ENCODE measurements around the gene PLA2R1. TPM values are rescaled to one million over a fixed set of nuclear protein-coding genes. Genes with fewer than 3 reads are reported as not detected.

PLA2R1 gene
- total and polyA plus RNA-seq, 2 donors = 5.1 to 17.9 TPM

DNA sequence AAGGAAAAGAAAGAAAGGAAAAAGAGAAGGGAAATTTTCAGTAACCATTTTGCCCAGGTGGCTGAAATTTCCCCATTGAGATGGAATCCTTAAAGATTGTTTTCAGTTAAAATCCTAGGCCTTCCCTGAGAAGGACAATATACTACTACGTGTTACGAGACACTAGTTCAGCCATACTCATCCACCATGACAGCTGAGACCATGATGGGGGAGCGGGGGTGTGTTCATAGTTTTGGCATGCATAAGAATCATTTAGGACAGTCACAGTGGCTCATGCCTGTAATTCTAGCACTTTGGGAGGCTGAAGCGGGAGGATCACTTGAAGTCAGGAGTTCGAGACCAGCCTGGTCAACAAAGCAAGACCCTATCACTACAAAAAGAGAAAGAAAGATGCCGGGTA, 28.0 kb downstream of the PLA2R1 start:
- Histone ChIP-seq H3K27ac (ENCODE audit: low read depth) (no peak overlapping the region), H3K36me3 (ENCODE audit: insufficient read depth) (no peaks in the 10 kb centered on the region), H3K4me1 (ENCODE audit: insufficient read depth) (no peaks in the 10 kb centered on the region), H3K4me3 (ENCODE audit: low read depth, low read length) (no peak overlapping the region)
- 87% methylated on average over 6 of the region's 6 CpGs for WGBS
- DNase-seq (ENCODE audit: extremely low spot score) = no peak

DNA sequence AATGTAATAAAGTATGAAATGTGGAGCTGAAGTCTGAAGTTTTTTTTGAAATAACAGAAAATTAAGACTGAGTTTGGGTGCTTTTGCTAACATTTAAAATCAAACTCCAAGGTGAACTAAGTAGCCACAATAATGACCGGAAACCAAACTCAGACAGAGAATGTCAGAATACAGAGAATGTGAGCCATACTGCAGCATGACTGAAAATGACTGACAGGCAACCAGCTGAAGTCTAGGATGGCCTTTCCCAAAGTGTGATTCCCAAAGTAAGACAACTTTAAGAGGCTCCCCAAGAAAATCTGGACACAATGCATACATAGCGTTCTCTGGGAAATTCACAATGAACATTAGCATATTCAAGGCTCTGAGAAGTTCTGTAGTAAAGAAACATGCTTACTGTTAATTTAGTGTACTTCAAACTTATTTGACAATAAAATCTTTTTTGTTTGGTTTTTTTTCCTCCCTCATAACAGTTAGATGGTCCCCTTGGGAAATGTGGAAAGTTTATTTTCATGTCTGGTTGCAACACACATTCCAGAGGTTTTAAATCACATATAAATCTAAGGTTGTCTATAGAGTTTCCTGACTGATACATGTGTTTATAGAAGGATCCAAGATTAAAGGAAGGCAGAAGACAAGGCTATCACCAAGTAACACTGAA, 28.6 kb downstream of the PLA2R1 start:
- H3K27ac ChIP-seq (ENCODE audit: low read depth) = no peak overlapping the region
- H3K4me3 ChIP-seq (ENCODE audit: low read depth, low read length) = no peak overlapping the region
- no peaks in the 10 kb centered on the region for H3K36me3 ChIP-seq (ENCODE audit: insufficient read depth)
- H3K4me1 ChIP-seq (ENCODE audit: insufficient read depth) = no peaks in the 10 kb centered on the region
- WGBS = 92% methylated on average over 2 of the region's 2 CpGs
- no peak for DNase-seq (ENCODE audit: extremely low spot score)

DNA sequence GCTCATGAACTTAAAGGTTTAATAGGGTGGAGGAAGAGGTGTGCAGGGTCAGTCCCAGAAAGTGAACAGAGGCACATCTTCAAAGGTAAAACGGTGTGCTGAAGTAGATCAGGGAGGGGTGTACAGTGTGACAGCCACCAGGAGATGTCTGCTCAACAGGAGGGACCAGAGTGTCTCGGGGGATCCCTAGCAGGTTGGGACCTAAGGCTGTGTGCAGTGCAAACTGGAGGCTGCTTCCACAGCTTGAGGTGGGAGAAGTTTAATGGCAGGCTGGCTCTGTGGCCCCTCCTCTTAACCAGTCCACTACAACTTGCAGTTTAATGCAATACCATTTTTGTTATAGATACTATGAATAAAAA, 33.2 kb downstream of the PLA2R1 start:
- H3K27ac ChIP-seq (ENCODE audit: low read depth) = no peak overlapping the region
- 49% methylated on average over 2 of the region's 2 CpGs for WGBS
- no peak for DNase-seq (ENCODE audit: extremely low spot score)

DNA sequence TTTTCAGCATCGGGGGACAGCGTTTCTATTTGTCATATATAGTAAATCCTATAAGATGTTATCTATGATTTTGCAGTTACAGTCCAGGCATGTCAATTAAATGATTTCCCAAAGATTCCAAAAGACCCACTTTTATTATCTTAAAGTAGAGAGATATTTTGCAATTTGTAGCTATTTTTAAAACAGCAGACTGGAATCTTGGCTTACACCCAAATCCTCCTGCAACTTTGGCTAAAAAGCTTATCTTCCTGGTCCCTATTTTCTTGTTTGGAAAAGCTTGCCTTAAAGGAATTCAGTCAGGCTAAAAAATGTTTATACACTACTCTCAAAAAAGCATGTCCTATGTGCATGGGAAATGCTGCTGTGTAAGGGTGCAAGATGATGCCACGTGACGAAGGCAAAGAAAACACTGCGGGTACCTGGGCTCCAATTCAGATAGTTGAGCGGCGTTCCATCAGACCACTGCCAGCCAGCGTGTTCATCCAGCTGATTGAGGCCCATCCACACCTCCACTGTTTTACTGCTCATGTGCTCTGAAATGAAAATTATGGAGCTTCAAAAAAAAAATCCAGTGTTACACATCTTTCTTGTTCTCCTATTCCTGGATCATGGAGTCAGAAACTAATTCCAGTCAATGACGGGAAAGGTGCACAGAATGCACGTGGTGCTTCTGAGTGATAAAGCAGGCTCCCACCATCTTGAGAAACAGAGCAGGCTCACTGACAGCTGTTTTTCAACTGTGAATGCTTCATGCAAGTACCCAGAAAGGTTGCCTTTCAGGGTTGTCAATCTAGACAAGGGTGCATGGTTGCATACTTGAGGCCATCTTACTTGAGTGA, 33.8 kb downstream of the PLA2R1 start:
- Histone ChIP-seq H3K36me3 (ENCODE audit: insufficient read depth) (no peaks in the 10 kb centered on the region), H3K4me3 (ENCODE audit: low read depth, low read length) (no peak overlapping the region), H3K27ac (ENCODE audit: low read depth) (no peak overlapping the region), H3K4me1 (ENCODE audit: insufficient read depth) (no peaks in the 10 kb centered on the region)
- 41% methylated on average over 10 of the region's 10 CpGs for WGBS
- no peak for DNase-seq (ENCODE audit: extremely low spot score)

More for the DNA sequence above, 33.2 kb downstream of the PLA2R1 start:
- H3K4me1 ChIP-seq (ENCODE audit: insufficient read depth) = no peaks in the 10 kb centered on the region
- H3K4me3 ChIP-seq (ENCODE audit: low read depth, low read length) = no peak overlapping the region
- no peaks in the 10 kb centered on the region for H3K36me3 ChIP-seq (ENCODE audit: insufficient read depth)

- 97% methylated on average over 1 of the region's 1 CpG for WGBS
- H3K27ac ChIP-seq (ENCODE audit: low read depth) = no peak overlapping the region
- DNase-seq (ENCODE audit: extremely low spot score) = no peak
Measured at GRCh38 chr2:160022162-160022561, 40.3 kb downstream of the PLA2R1 start.

GRCh38 chr2:160019374-160020090, 42.9 kb downstream of the PLA2R1 start:
- WGBS = 96% methylated on average over 2 of the region's 2 CpGs
- H3K4me3 ChIP-seq (ENCODE audit: low read depth, low read length) = no peak overlapping the region
- DNase-seq (ENCODE audit: extremely low spot score) = no peak
- H3K36me3 ChIP-seq (ENCODE audit: insufficient read depth) = no peaks in the 10 kb centered on the region
- no peak overlapping the region for H3K27ac ChIP-seq (ENCODE audit: low read depth)
- no peaks in the 10 kb centered on the region for H3K4me1 ChIP-seq (ENCODE audit: insufficient read depth)

More at GRCh38 chr2:160022162-160022561, 40.3 kb downstream of the PLA2R1 start:
- Histone ChIP-seq H3K36me3 (ENCODE audit: insufficient read depth) (no peaks in the 10 kb centered on the region), H3K4me1 (ENCODE audit: insufficient read depth) (no peaks in the 10 kb centered on the region), H3K4me3 (ENCODE audit: low read depth, low read length) (no peak overlapping the region)

DNA sequence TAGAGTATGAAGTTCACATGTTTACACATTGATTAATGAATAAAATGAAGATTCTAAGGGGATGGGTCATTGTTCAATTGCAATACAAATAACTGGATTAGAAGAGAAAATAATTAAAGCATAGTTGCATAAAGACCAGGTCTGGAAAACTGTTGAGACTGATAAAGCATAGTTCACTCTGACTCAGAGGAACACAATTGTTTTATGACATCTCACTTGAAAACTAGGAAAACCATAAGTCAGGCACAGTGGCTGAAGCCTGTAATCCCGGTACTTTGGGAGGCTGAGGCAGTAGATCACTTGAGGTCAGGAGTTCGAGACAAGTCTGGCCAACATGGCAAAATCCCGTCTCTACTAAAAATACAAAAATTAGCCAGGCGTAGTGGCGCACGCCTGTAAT, 46.7 kb downstream of the PLA2R1 start:
- no peaks in the 10 kb centered on the region for H3K36me3 ChIP-seq (ENCODE audit: insufficient read depth)
- no peak for DNase-seq (ENCODE audit: extremely low spot score)
- H3K4me1 ChIP-seq (ENCODE audit: insufficient read depth) = no peaks in the 10 kb centered on the region
- no peak overlapping the region for H3K4me3 ChIP-seq (ENCODE audit: low read depth, low read length)
- no peak overlapping the region for H3K27ac ChIP-seq (ENCODE audit: low read depth)
- 80% methylated on average over 6 of the region's 6 CpGs for WGBS

DNA sequence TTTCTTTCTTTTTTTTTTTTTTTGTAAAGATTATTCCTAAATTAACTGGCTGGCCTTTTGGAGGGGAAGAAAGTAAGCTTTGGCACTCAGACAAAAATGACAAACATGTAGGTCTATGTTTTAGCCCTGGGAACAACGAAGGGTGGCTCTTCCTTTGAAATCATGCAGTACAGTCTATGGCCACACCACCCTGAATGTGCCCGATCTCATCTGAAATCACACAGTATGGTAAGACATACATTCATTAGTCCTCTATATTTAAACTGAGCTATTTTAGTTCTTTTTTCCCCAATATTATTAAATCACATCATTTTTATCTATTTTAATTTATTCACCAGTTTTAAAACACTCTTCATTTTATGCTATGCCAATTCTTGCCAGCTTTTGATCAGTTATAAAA, 48.2 kb downstream of the PLA2R1 start:
- H3K36me3 ChIP-seq (ENCODE audit: insufficient read depth) = no peaks in the 10 kb centered on the region
- 21% methylated on average over 2 of the region's 2 CpGs for WGBS

DNA sequence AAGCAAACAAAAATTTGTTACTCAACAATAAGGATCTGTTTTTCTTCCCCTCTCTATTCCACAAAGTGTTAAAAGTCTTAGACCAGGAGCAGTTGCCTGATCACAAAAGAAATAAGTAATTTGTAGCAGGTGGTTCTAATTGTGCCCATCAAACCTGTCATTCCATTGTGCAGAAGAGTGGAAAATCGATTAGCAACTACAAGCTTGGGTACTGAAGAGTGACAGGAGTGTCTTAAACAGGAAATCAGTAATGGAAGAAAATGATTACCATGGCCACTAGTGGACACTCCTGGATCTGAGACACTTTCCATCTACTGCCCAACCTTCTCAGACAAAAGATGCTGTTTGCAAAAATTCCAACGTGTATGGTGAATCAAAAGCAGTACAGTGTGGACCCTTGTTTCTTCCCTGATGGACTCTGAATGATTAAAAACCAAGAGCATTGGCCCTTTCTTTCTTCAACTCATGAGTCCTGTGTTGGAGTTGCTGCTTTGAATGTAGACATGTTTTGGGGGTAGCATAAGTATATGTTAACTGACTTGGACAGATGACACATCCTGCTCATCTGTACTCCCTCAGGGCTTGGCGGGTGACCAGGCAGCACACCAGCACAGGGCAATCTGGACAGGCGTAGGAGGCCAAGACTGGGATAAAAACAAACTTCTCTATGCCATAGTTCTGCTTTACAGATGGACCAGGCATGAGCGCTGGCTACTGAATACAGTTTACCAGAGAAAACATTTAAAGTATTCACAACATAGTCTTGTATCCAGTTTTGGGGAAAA, 51.9 kb downstream of the PLA2R1 start:
- no peaks in the 10 kb centered on the region for H3K4me1 ChIP-seq (ENCODE audit: insufficient read depth)
- 71% methylated on average over 5 of the region's 5 CpGs for WGBS
- no peak overlapping the region for H3K4me3 ChIP-seq (ENCODE audit: low read depth, low read length)

More for the DNA sequence above, 48.2 kb downstream of the PLA2R1 start:
- Histone ChIP-seq H3K4me3 (ENCODE audit: low read depth, low read length) (no peak overlapping the region), H3K27ac (ENCODE audit: low read depth) (no peak overlapping the region), H3K4me1 (ENCODE audit: insufficient read depth) (no peaks in the 10 kb centered on the region)
- no peak for DNase-seq (ENCODE audit: extremely low spot score)

GRCh38 chr2:160007111-160007510, 55.3 kb downstream of the PLA2R1 start:
- Histone ChIP-seq H3K27ac (ENCODE audit: low read depth) (no peak overlapping the region), H3K4me3 (ENCODE audit: low read depth, low read length) (no peak overlapping the region), H3K4me1 (ENCODE audit: insufficient read depth) (no peaks in the 10 kb centered on the region), H3K36me3 (ENCODE audit: insufficient read depth) (no peaks in the 10 kb centered on the region)
- 84% methylated on average over 5 of the region's 5 CpGs for WGBS
- no peak for DNase-seq (ENCODE audit: extremely low spot score)

More for the DNA sequence above, 51.9 kb downstream of the PLA2R1 start:
- DNase-seq (ENCODE audit: extremely low spot score) = no peak
- Histone ChIP-seq H3K36me3 (ENCODE audit: insufficient read depth) (no peaks in the 10 kb centered on the region), H3K27ac (ENCODE audit: low read depth) (no peak overlapping the region)

DNA sequence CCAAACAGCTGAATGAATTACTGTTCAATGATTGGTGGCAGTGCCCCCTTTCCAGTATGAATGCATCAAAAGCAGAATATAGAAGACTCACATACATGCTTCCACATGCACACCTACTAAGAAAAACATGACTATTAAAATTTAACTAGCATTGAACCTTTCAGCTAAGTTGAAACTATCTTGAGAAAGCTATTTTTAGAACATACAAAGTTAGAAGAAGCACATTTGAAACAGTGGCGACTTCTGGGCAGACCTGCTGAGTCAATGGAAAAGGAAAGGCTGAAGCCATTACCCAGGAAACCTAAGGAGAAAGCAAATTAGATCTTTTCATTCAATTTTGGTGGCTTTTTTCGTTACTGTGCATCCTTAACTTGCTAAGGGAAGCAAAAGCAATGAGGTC, 55.9 kb downstream of the PLA2R1 start:
- DNase-seq (ENCODE audit: extremely low spot score) = no peak
- H3K27ac ChIP-seq (ENCODE audit: low read depth) = no peak overlapping the region
- no peaks in the 10 kb centered on the region for H3K36me3 ChIP-seq (ENCODE audit: insufficient read depth)
- H3K4me1 ChIP-seq (ENCODE audit: insufficient read depth) = no peaks in the 10 kb centered on the region
- WGBS = 50% methylated on average over 2 of the region's 2 CpGs
- H3K4me3 ChIP-seq (ENCODE audit: low read depth, low read length) = no peak overlapping the region

DNA sequence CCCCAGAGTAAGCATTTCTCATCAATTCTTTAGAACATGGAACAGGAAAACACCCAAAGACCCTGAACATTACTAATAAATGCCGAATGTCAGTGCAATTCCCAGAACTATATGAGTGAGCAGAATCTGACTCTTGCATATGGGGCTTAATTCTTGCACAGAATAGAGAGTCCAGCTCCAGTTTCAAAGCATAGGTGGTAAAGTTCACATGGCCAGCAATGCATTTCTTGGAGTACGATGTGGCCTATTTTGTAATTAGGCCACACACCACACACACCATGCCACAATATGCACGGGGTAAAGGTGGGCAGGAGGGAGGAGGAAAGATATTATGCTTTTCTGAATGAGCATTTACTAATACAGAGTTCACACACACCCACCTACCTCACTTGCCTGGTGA, 56.5 kb downstream of the PLA2R1 start:
- H3K36me3 ChIP-seq (ENCODE audit: insufficient read depth) = no peaks in the 10 kb centered on the region
- no peaks in the 10 kb centered on the region for H3K4me1 ChIP-seq (ENCODE audit: insufficient read depth)
- DNase-seq (ENCODE audit: extremely low spot score) = no peak
- 87% methylated on average over 3 of the region's 3 CpGs for WGBS
- H3K27ac ChIP-seq (ENCODE audit: low read depth) = no peak overlapping the region
- no peak overlapping the region for H3K4me3 ChIP-seq (ENCODE audit: low read depth, low read length)

DNA sequence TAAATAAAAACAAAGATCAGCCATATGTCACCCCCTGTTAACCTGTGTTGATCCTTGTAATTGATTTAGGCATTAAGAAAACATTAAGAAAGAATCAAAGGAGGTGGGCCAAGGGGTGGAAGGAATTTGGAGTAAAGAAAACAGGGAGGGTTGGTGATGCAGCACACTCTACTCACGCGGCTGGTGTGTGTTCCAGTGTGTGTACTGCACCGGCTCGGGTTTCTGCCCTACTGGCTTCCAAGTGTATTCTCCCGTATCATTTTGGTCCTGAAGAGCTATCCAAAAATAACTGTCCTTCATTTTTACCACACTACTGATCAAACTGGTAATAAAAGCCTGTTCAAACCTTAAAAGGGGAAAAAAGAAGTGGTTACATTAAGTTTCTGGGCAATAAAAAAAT, 56.9 kb downstream of the PLA2R1 start:
- H3K4me1 ChIP-seq (ENCODE audit: insufficient read depth) = no peaks in the 10 kb centered on the region
- no peak overlapping the region for H3K27ac ChIP-seq (ENCODE audit: low read depth)
- 96% methylated on average over 5 of the region's 5 CpGs for WGBS
- no peak for DNase-seq (ENCODE audit: extremely low spot score)
- H3K36me3 ChIP-seq (ENCODE audit: insufficient read depth) = no peaks in the 10 kb centered on the region
- no peak overlapping the region for H3K4me3 ChIP-seq (ENCODE audit: low read depth, low read length)
